ENCODE data around the gene B3GNT9. TPM values are rescaled to one million over a fixed set of nuclear protein-coding genes. Genes with fewer than 3 reads are reported as not detected.
A peak's percentile ranks its signal among the peaks of the same experiment; 100 is the strongest.

Gene B3GNT9
- total and polyA plus RNA-seq, 3 donors from 2014 or later = 18.0 to 24.6 (median 18.6) TPM

DNA sequence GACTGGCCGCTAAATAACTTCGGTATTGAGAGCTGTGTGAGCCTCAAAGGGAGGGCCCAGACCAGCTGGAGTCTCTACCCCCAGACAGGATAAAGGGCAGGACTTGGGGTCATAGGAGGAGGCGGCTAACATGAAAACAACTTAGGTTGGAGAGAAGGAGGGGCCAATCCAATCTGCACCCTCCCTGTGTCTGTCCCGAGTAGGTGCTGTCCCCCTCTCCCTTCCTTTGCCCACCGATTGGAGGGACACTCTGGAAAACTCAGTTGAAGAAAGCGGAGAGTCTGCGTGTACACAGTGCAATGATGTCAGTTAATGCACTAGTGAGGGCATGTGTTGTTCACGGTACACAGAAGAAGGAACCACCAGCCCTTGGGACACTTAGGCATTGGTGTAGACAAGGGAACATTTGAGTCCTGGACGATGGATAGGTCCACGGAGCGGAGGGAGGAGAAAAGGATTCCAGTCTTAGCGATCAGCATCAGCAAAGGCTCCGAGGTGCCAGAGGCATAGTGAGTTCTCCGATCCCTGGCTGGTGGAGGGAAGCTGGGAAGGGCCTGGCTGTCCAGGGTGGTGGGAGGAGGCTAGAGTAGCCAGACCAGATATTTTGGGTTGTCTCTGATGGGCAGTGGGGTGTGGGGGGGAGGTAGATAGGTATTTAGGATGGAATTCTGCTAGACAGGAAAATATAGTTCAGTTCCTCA lies 20.3 kb upstream of the B3GNT9 start:
- Histone ChIP-seq H3K27ac (peak overlapping the region; percentile 88 to 90), H3K27me3 (no peaks in the 10 kb centered on the region), H3K4me3 (peak overlapping the region; percentile 32 to 52), H3K4me1 (peaks cover 41% of the 10 kb centered on the region), H3K9me3 (no peaks in the 10 kb centered on the region), H3K36me3 (ENCODE audit: low read depth, missing control alignments) (no peaks in the 10 kb centered on the region)
- WGBS, 2 donors = 37 to 54% methylated on average over 12 to 14 of the region's 14 CpGs
- no peak for TF ChIP-seq POLR2A (IDR thresholded peaks at IDR 0.05)
- TF ChIP-seq, protein P1, sequence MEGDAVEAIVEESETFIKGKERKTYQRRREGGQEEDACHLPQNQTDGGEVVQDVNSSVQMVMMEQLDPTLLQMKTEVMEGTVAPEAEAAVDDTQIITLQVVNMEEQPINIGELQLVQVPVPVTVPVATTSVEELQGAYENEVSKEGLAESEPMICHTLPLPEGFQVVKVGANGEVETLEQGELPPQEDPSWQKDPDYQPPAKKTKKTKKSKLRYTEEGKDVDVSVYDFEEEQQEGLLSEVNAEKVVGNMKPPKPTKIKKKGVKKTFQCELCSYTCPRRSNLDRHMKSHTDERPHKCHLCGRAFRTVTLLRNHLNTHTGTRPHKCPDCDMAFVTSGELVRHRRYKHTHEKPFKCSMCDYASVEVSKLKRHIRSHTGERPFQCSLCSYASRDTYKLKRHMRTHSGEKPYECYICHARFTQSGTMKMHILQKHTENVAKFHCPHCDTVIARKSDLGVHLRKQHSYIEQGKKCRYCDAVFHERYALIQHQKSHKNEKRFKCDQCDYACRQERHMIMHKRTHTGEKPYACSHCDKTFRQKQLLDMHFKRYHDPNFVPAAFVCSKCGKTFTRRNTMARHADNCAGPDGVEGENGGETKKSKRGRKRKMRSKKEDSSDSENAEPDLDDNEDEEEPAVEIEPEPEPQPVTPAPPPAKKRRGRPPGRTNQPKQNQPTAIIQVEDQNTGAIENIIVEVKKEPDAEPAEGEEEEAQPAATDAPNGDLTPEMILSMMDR (IDR thresholded peaks at IDR 0.05) = no peak
- DNase-seq = no peak
- intact Hi-C loops (cut with DNase I; ENCODE audit: low total_unique reads) = no loop called here

DNA sequence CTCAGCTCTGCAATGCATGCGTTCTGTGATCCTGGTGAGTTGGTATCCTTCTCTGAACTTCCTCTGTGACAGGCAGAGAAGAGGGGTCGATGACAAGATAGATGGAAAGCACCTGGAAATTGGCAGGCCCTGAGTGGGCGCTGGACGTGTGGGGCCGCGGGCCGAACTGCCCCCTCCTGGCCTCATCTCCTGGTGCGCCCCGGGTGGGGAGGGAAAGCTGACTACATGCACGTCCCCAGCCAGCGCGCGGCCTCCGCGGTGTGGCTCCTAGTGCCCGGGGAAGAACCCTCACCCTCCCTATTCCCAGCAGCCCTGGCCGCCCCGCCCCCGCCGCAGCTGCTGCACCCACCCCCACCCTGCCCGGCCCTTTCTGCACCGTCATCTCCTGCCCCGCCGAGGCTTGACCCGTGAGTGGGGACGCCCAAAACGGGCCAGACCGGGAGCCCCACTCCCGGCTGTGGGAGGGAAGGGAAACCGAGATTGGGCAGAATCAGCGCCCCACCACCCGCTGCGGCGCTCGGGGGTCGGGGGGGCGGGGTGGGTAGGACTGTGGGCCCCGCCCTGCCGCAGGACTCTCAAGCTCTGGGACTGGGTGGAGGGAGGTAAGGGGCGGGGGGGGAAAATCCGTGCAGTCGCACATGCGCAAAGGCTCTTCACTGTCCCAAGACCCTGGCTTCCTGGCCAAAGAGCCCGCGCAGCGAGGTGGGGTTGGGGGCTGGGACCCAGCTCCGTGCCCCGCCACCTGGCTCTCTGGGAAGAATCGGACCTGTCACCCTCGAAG lies 19.6 kb upstream of the B3GNT9 start, which contains the start of gene NOL3:
TSS of gene NOL3 (plus strand) at position 371 of the 781 bp plus-strand sequence.
- peaks cover 41% of the 10 kb centered on the region for H3K4me1 ChIP-seq
- H3K4me3 ChIP-seq = peak within 1 kb of the TSS; percentile 32 to 52
- peak within 1 kb of the TSS; percentile 88 to 90 for H3K27ac ChIP-seq
- peak; percentile 82 for DNase-seq
- TF ChIP-seq POLR2A (IDR thresholded peaks at IDR 0.05) = no peak
- TF ChIP-seq, protein P1 (IDR thresholded peaks at IDR 0.05) = no peak
- no peaks in the 10 kb centered on the region for H3K9me3 ChIP-seq
- WGBS, 2 donors = 0 to 1% methylated on average over 11 to 27 of the region's 50 CpGs
- intact Hi-C loops (cut with DNase I; ENCODE audit: low total_unique reads) = no loop called here
- H3K27me3 ChIP-seq = no peaks in the 10 kb centered on the region
- H3K36me3 ChIP-seq (ENCODE audit: low read depth, missing control alignments) = no peaks in the 10 kb centered on the region

DNA sequence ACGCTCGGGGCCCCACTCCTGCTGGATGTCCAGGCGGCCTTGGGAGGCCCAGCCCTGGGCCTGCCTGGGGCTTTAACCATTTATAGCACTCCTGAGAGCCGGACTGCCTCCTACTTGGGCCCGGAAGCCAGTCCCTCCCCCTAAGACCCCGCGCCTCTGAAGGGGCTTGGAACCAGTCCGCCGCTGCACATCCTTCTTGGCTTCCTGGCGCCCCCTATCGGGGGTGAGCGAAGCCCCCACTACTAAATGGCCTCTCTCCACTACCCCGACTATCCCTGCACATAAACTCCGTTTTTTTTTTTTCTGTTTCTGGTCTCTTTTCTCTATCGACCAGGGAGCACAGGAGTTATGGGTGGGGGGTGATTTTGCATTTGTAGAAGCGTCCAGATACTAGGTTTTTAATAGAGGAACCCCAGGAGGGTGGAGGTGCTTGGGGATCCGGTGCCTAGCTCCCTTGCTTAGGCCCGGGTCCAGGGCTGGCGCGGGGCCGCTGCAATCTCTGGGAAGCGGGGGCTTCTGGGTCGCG lies 18.9 kb upstream of the B3GNT9 start:
- Histone ChIP-seq H3K4me1 (peaks cover 44% of the 10 kb centered on the region), H3K9me3 (no peaks in the 10 kb centered on the region), H3K36me3 (ENCODE audit: low read depth, missing control alignments) (no peaks in the 10 kb centered on the region), H3K27me3 (no peaks in the 10 kb centered on the region), H3K27ac (peak overlapping the region; percentile 88 to 90), H3K4me3 (peak overlapping the region; percentile 32 to 52)
- intact Hi-C loops (cut with DNase I; ENCODE audit: low total_unique reads) = no loop called here
- 4% methylated on average over 21 to 24 of the region's 24 CpGs for WGBS, 2 donors
- peak; percentile 60 for DNase-seq
- TF ChIP-seq POLR2A (IDR thresholded peaks at IDR 0.05) = no peak
- TF ChIP-seq, protein P1 (IDR thresholded peaks at IDR 0.05) = peak in 2 of 3 experiments; percentile 39 to 57

DNA sequence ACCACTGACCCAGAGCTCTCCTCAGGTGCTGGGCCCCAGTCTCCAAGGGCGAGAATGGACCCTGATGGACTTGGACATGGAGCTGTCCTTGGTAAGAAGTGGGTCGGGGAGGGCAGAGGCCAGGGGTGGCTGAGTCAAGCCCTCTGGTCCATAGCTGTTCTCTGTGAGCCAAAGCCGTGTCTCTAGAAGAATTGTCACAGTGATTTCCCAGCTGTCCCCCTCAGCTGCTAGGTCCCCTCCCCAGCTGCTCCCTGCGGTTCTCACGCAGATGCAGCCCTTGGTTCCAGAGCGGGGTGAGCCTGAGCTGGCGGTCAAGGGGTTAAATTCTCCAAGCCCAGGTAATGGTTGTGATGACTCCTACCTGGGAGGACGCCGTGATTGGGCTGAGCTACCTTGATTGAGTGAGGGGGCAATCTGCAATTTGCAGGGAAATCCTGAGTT lies 18.2 kb upstream of the B3GNT9 start:
- Histone ChIP-seq H3K27me3 (no peaks in the 10 kb centered on the region), H3K4me1 (peaks cover 39% of the 10 kb centered on the region), H3K27ac (peak overlapping the region in 1 of 2 donors; percentile 90), H3K36me3 (ENCODE audit: low read depth, missing control alignments) (no peaks in the 10 kb centered on the region), H3K4me3 (no peak overlapping the region), H3K9me3 (no peaks in the 10 kb centered on the region)
- intact Hi-C loops (cut with DNase I; ENCODE audit: low total_unique reads) = no loop called here
- TF ChIP-seq, protein P1 (IDR thresholded peaks at IDR 0.05) = no peak
- no peak for TF ChIP-seq POLR2A (IDR thresholded peaks at IDR 0.05)
- DNase-seq = no peak
- WGBS, 2 donors = 40 to 67% methylated on average over 2 to 8 of the region's 9 CpGs

Data from testis (tissue), 3 donors.